HG03558 (cell line): ENCODE data around the gene CISD3.

Source experiments
- ATAC-seq: cut with Tn5 transposase; IDR thresholded peaks from one replicate; pipeline ENCODE4 v1.9.1; 2021; ENCODE audit warnings: moderate number of reproducible peaks; ENCODE audit not compliant: unreplicated experiment; ENCODE audit errors: extremely low read depth

Gene CISD3

DNA sequence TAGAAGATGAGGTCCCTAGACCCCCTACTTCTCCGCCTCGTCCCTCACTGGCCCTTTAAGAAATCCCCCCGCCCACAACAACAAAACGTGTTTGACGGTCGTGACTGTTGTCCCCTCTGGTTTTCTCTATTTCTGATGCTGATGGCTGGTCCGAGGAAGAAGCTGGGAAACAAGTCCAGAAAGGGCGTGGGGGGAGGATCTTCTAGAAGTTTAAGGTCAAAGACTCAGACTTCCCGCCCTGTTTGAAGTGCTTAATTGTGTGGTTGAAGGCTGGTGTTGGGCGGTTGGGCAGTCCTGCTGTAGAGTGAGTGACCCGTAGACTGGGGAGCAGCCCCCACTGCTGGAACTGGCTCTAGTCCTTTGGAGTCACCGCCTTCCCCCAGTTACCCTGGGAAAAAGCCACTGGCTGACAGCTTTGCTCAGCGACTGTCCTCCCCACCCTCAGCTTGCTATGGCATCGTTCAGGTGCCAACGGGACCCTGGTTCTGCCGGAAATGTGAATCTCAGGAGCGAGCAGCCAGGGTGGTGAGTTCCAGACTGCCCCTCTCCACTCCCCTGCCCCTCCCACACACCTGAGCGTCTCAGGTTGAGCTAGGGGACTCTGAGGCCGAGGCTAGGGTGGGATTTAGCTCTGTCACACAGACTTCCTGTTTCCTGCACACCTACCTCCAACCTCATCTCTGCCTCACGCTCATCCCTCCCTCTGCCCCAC, 23.5 kb upstream of the CISD3 start:
- ATAC-seq = no peak

DNA sequence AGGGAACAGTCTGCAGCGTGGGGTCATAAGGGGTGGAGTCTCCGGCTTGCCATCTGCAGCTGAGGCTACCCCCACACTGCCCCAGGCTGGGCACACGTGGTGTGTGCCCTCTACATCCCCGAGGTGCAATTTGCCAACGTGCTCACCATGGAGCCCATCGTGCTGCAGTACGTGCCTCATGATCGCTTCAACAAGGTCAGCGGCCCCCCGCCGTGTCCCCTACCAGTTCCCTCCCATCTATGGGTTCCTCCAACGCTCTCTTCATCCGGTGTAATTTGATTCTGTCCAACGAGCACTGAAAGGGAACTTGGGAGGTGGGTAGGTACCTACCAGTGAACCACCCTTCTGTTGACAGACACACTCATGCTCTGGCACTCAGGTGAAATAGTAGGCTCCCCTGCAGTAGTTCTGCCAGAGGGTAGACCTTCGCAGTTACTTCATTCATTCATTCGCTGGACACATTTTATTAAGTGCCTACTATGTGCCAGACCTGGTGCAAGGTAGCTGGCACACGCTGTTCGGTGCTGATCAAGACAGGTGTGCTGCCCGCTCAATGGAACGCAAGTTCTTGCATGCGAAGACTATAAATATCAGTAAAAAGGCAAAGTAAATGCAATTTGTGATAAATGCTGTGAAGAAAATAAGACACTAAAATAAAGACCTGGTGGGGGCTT, 22.3 kb upstream of the CISD3 start:
- no peak for ATAC-seq

DNA sequence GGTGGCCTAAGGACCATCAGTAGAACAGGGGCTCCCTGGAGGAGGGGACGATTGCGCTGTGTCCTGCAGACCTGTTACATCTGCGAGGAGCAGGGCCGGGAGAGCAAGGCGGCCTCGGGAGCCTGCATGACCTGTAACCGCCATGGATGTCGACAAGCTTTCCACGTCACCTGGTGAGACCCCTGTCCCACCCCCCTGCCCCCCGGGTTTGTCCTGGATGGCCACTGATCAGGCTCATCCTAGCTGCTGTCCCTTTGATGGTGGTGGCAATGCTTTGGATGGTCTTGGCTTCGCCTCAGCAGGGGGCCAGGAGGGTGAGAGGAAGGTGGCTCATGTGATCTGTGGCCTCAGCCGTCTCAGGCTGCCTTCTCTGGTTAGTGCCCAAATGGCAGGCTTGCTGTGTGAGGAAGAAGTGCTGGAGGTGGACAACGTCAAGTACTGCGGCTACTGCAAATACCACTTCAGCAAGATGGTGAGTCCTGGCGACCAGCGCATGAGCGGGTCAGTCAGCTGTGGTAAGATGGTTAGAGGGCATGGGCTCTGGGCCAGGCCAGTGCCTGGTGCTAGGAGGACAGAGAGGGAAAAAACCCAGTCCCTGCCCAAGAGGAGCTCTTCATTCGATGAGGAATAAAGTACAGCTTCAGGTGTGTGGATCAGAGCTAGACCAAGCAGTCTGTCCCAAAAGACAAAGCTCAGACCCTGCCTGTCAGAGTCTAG, 20.9 kb upstream of the CISD3 start:
- no peak for ATAC-seq

DNA sequence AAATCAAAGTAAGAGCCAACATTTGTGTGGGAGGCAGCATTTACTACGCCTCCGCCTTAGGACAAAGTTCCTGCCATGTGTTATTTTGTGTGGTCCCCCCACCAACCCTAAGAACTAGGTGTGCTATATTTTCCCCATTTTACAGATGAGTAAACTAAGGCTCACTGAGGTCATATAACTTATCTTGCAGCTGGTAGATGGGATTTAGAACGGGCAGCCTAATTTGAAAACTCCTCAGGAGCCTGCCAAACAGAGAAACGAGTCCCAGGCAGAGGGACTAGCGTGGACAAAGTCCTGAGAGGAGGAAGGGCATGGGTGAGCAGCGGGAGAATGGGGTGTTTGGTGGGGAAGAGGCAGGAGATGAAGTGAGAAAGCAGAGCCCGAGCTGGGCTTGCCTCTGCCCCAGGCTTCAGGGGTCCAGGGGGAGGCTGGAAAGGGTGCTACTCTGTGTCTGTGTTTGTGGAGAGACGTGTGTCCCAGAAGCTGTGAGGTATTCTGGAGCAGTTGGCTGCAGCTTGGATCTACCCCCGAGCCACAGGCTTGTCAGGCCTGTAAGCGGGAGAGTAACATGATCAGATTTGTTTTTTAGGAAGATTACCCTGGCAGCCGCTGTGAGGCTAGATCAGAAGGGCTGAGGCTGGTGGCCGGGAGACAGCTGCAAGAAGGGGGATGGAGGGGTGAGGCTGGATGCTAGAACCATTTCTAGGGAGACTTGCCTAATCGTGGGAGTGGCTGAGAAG, 20.1 kb upstream of the CISD3 start:
- no peak for ATAC-seq

DNA sequence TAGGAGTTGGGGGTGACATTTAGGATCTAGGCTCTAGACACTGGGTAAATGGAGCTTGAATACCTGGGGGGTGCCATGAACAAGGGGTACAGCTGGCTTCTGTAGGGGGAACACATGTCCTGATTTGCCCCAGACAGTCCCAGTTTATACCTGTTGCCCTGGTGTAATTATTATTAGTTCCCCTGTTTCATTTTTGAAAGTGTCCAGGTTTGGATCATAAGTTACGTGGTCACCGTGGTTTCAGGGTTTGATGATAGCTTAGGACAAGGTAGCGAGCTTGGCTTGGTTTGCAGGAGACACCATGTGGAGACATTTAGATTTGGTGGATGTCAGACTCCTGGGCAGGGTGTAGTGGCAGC, 19.6 kb upstream of the CISD3 start:
- no peak for ATAC-seq

DNA sequence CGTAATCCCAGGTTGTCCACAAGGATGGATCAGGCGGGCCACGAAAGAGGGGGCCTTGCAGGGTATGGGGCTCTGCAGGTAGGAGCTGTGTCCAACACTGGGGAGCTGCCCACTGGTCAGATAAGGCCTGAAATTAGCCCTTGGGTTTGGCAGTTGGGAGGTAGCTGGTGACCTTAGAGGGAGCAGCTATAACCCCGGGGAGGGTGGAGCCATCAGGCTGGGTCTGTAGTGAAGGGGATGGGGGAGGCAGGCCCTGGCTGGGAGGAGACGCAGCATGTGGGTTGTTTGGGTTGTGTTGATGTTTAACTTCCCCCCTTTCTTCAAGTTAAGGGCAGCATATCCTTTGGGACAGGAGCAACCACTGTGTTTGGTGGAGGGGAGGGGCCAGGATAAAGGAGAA, 19.2 kb upstream of the CISD3 start:
- no peak for ATAC-seq

DNA sequence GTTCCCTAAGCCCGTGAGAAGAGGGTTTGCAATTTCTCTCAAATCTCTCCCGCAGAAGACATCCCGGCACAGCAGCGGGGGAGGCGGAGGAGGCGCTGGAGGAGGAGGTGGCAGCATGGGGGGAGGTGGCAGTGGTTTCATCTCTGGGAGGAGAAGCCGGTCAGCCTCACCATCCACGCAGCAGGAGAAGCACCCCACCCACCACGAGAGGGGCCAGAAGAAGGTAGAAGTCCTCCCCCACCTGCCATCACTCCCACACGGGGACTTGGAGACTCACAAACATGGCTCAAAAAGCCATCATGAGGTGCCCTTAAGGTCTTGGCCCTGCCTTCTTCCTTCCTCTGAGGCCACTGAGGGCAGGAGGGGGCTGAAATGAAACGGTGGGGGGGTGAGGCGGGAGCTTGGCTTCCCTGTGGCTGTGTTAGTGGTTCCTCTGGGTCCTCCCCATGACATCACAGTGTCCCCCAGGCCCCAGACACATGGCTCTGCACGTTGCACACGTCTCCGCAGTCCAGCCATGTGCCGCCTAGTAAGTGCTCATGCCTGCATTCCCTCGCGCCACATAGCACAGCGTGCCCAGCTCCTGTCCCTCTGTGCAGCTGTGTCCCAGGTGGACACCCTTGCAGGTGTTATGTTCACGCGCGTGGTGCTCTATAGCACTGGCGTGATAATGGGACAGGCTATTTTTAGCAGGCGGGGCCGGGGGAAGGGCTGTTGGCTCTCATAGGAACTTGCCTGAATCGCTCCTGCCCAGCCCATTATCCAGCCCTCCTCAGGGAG, 18.2 kb upstream of the CISD3 start:
- no peak for ATAC-seq

DNA sequence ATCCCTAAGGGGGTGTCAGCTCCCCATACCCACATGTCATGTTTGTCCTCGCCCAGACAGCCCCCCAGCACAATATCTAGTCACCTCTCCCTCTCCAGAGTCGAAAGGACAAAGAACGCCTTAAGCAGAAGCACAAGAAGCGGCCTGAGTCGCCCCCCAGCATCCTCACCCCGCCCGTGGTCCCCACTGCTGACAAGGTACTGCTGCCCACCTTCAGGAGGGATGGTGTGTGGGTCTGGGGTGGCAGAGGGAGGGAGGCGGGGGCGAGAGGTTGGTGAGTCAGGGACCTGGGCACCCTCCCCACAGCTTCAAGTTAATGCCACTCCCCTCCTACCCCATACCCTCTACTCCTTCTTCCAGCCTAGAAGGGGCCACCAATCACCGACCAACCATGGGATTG, 17.5 kb upstream of the CISD3 start:
- no peak for ATAC-seq

DNA sequence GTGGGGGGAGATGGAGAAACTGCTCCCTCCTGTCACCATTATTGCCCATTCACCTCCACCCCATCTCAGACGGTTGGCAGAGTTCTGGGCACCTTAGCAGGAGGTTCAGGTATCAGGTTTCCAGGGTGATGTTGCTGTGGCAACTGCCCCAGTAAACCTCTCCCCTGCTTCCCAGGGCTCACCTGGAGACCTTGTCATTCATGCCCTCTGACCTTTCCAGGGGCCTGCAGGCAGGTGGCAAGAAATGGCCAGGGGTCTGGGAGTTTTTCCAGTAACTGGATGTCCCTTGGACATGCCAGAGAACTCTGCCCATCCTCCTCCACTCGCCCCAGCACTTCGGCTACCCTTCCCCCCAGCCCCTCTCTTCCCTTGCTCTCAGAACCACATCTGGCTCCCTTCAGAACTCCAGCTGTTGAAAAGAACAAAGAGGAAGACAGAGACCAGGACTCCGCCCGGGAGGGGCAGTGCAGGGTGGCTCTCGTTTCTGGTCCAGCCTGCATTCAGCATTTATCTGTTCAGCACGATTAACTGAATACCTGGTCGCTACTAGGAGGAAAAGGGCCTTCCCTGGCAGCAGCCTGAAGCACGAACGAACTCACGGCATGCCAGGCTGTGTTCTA, 16.6 kb upstream of the CISD3 start:
- no peak for ATAC-seq

DNA sequence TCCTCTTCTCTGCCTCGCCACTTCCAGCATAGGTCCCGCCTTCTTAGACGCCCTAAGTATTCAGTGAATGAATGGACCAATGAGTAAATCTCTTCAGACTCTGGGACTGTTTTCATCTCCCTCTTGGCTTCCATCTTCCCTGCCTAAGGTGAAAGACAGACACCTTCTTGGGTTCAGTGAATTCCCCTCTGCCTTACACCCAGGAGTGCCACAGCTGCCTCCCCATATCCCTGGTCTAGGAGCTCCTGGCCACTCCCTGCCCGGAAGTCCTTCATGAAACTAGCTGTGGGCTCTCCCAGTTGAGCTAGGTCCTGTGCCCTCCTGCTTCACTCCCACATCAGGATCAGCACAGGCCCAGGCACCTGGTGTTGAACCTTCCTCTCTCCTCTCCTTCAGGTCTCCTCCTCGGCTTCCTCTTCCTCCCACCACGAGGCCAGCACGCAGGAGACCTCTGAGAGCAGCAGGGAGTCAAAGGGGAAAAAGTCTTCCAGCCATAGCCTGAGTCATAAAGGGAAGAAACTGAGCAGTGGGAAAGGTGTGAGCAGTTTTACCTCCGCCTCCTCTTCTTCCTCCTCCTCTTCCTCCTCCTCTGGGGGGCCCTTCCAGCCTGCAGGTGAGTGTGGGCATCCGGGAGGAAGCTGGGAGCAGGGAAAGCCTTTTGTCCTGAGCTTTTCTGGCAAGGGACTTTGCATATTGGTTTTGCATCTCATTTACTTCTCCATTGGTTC, 14.8 kb upstream of the CISD3 start:
- ATAC-seq = no peak

DNA sequence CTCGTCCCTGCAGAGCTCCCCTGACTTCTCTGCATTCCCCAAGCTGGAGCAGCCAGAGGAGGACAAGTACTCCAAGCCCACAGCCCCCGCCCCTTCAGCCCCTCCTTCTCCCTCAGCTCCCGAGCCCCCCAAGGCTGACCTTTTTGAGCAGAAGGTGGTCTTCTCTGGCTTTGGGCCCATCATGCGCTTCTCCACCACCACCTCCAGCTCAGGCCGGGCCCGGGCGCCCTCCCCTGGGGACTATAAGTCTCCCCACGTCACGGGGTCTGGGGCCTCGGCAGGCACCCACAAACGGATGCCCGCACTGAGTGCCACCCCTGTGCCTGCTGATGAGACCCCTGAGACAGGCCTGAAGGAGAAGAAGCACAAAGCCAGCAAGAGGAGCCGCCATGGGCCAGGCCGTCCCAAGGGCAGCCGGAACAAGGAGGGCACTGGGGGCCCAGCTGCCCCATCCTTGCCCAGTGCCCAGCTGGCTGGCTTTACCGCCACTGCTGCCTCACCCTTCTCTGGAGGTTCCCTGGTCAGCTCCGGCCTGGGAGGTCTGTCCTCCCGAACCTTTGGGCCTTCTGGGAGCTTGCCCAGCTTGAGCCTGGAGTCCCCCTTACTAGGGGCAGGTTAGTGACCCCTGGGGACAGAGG, 13.7 kb upstream of the CISD3 start:
- no peak for ATAC-seq

DNA sequence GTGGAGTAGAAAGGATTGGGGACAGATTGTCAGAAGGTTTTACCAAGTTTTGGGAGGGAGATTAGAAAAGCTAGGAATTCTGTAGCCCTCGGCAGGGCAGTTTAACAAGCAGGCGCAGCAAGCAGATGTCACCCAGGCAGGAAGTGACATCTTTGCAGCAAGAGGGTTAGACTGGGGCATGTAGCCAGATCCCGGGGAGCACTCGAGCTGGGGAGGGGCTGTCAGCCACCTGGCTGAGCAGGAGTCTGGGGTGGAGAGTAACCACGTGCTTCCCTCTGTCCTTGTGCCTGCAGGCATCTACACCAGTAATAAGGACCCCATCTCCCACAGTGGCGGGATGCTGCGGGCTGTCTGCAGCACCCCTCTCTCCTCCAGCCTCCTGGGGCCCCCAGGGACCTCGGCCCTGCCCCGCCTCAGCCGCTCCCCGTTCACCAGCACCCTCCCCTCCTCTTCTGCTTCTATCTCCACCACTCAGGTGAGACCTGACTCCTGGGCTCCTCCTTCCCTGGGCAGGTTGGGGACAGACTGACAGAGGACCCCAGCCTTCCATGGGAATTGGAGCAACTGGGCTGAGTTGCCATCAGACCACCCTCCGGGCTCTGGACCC, 12.9 kb upstream of the CISD3 start:
- ATAC-seq = no peak

DNA sequence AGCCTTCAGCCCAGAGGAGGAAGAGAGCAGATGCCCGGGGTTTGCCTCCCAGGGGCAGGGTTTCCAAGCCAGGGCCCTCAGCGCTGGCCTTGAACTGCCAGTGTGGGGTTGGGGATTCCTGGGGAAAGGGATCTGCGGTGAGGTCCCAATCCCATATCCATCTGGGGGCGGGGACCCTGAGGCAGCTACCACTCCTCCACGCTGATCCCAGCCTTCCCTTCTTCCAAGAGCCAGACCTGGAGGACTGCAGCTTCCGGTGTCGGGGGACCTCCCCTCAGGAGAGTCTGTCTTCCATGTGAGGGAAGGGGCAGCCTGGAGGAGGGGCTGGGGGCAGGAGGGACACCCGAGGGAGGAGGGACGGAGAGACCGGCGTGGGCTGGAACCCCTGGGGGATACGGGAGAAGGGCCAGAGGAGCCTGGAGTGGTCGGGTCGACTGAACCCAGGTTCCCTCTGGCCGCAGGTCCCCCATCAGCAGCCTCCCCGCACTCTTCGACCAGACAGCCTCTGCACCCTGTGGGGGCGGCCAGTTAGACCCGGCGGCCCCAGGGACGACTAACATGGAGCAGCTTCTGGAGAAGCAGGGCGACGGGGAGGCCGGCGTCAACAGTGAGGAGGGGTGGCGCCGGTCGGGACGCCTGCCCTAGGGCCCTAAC, 10.7 kb upstream of the CISD3 start:
- ATAC-seq = no peak

DNA sequence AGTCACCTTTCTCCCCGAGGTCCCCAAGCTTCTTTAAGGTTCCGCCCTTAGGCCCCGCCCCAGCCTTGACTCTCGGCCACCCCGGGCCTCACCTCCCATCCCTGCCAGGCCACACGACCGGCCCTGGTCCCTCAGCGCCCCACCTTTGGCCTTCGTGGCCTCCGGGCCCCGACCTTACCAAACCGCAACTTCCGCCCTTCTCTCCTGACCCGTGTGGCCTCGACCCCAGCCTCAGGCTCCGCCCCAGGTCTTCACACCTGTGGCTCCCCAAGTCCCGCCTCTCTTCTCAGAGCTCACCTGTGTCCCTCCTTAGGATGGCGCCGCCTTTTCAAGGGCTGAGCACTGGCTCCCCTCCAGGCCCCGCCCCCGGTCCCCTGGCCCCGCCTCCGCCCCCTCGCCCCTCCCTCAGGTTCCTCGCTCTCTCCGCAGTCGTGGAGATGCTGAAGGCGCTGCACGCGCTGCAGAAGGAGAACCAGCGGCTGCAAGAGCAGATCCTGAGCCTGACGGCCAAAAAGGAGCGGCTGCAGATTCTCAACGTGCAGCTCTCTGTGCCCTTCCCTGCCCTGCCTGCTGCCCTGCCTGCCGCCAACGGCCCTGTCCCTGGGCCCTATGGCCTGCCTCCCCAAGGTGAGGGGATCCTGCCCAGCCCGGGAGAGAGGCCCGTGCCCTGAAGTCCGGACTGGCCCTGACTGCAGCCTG, 10.0 kb upstream of the CISD3 start:
- ATAC-seq = no peak

DNA sequence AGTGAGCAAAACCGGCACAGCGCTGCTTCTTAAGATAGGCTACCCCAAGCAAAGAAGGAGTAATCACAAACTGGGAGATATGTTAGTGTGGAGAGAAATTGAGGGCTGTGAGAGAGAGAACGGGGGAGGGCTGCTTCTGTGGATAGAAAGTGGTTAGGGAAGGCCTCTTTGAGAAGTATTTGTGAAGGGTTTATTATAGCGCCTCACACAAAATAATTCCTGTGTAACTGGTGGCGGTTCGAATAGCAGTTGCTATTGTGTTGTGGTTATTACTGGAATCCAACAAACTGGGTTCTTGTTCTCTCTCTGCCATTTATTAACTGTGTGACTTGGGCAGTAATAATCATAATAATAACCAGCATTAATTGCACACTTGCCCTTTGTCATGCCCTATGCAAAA, 9.2 kb upstream of the CISD3 start:
- no peak for ATAC-seq

DNA sequence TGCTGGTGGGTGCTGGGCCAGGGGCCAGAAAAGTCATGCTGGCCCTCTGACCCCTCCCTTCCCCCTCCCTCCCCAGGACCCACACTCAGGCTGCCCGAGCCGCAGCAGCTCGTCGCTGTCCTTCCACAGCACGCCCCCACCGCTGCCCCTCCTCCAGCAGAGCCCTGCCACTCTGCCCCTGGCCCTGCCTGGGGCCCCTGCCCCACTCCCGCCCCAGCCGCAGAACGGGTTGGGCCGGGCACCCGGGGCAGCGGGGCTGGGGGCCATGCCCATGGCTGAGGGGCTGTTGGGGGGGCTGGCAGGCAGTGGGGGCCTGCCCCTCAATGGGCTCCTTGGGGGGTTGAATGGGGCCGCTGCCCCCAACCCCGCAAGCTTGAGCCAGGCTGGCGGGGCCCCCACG, 8.3 kb upstream of the CISD3 start:
- ATAC-seq = no peak

DNA sequence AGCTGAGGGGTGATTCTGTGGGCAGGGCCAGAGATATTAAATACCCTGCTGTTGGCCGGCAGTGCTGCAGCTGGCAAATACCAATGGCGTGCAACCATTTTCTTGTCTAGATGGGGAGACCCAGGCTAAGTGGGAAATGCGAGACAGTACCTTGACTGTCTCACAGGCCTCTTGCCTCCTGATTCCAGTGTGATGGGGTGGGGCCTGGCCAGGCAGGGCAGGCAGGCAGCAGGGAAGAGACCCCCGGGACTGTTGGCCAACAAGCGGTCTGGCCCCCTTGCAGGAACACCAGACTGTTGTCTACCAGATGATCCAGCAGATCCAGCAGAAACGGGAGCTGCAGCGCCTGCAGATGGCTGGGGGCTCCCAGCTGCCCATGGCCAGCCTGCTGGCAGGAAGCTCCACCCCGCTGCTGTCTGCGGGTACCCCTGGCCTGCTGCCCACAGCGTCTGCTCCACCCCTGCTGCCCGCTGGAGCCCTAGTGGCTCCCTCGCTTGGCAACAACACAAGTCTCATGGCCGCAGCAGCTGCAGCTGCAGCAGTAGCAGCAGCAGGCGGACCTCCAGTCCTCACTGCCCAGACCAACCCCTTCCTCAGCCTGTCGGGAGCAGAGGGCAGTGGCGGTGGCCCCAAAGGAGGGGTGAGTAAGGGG, 5.7 kb upstream of the CISD3 start:
- ATAC-seq = no peak
